GM18511 (cell line): ENCODE data around the gene CTRL.

Experiments used
- ATAC-seq: cut with Tn5 transposase; IDR thresholded peaks from one replicate; pipeline ENCODE4 v1.9.1; 2021; ENCODE audit warnings: mild to moderate bottlenecking, moderate library complexity; ENCODE audit not compliant: unreplicated experiment

Gene CTRL

DNA sequence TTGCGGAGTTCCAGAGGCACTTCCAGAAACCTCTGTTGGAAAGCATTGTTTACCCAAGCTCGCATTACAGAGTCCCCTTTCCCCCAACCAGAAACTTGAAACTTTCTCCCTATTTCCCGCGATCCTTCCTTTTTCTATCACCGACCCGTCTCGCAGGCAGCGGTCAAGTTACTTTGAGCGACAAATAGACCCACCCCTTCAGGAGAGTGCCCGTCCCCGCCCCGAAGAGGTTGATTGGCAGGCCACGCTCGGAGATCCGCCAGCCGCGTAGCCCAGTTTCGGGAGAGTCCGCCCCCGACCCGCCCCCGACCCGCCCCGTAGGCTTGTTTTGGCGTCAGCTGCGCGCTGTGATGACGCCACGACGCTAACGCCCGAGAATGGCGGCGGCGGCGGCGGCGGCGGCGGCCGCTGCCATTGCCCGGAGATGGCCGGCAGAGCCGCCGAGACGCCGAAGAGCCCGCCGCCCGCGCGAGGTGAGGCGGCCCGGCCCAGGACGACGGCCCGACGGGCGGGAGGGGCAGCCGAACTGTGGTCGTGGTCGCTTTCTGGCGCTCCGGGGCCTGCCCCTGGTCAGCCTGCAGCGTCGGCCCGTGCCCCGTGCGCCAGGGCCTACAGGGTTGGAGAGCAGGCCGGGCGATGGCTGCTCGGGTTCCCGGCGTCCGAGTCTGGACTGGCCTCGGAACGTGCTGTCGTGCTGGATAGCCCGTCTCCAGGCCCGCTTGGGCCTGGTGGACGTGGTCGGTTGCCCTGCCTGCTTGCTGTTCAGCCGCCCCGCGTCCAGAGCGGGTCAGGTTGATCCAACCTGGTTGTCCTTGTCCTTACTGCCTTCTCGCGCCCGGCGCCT lies 38.5 kb downstream of the CTRL start, which contains the start of gene PSKH1:
Gene PSKH1 (plus strand): TSS at position 356 of the 844 bp plus-strand sequence. CDS start 15,496 bp downstream, outside the sequence.
- ATAC-seq: peak; percentile 97

DNA sequence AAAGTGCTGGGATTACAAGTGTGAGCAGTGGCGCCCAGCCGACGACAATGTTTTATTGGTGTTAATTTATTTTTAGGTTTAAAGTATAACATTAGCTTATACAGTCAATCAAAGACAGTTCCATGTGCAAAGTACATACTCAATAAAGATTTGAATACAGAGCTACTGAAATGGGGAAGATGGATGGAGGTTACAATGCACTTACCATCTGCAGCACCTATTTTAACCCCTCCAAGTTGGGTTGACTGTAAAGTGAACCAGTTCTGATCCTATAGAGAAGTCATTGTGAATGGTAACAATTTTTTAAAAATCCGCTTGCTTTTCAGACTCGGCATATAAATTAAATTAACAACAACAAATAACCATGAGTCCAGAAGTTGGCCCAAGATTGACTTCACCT lies 39.3 kb downstream of the CTRL start:
- no peak for ATAC-seq

DNA sequence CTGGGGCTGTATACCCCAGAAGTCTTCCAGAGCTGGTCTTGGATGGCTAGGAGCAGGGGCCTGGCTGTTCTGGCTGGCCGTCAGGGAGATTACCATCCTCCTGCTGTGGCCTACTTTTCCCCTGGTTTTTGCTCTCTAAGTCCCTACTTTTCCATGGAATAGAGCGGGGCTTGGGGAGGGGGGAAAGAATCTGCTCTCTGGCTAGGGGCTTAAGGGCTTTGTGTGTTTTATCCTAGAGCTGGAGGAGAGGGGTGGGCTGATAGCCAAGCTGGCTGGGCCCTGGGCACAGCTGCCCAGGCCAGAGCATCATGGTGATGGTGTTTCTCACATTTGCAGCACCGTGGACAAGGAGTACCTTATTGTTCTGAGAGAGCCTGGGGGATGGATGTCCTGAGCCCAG lies 43.3 kb downstream of the CTRL start:
- no peak for ATAC-seq

DNA sequence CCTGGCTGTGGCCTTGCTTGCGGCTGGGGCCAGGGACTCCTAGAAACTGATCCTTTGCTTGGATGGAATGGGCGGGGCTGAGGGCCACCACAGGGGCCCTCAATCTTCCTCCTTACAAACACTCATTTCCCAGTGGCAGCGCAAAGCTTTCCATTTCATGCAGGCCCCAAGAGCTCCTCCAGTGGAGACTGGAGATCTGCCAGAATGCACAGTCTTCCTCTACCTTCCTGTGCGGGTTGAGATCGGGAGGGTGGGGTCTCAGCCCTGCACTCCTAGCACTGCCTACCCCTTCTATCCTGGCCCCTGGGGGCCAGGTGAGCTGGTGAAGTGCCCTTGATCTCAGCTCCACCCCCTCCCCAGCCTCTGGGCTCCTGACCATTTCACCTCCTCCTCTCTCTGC lies 45.3 kb downstream of the CTRL start:
- ATAC-seq: no peak

DNA sequence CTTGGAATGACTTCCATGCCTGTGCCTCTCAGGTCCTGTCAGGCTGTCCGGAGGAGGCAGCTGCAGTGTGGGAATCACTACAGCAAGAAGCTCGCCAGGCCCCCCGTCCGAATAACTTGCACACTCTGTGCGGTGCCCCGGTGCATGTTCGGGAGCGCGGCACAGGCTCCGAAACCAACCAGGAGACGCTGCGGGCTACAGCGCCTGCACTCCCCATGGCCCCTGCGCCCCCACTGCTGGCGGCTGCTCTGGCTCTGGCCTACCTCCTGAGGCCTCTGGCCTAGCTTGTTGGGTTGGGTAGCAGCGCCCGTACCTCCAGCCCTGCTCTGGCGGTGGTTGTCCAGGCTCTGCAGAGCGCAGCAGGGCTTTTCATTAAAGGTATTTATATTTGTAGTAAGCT lies 45.7 kb downstream of the CTRL start:
- no peak for ATAC-seq

DNA sequence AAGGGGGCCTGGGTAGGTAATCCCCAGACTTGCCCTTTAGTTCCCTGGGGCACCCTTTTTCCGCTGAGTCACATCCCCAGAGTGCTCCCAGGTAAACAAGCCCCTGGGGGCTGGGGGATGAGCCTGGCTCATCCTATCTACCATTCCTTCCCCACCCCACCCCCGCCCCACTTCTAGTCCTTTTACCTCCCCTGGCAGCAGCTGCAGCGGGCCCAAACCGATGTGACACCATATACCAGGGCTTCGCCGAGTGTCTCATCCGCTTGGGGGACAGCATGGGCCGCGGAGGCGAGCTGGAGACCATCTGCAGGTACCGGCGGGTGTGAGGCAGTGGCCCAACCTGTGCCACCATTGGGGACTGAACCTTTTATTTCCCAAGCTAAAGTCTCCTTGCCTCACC lies 46.1 kb downstream of the CTRL start:
- ATAC-seq: no peak

DNA sequence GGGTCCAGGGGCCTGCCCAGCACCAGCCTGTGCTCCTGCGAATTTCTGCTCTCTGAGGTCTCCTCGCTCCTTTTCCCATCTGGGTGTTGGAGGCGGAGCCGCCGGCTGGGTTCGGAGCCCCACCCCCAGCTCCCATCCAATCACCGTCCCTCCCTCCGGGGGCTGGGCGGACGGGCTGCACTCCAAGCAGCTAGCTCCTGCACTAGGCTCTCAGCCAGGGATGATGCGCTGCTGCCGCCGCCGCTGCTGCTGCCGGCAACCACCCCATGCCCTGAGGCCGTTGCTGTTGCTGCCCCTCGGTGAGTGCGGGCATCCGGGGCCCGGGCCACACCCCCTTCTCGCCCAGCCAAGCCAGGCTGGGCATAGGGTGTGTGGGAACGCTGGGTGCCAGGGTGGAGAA lies 47.0 kb downstream of the CTRL start, which contains the start of gene NRN1L:
Gene NRN1L (plus strand): TSS at position 202 of the 400 bp plus-strand sequence. CDS start 19 bp downstream, at position 221.
- ATAC-seq: no peak

DNA sequence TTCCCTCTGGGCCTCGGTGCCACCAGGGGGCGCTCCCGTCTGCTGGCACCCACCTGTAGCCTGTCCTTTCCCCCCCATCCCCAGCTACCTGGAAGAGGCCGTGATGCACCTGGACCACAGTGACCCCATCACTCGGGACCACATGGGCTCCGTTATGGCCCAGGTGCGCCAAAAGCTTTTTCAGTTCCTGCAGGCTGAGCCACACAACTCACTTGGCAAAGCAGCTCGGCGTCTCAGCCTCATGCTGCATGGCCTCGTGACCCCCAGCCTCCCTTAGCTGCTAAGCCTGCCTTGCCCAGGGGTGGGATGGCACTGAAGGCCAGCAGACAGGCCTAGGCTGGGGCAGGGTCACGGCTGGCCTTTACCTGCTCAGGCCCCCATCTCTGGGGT lies 47.8 kb downstream of the CTRL start:
- no peak for ATAC-seq

DNA sequence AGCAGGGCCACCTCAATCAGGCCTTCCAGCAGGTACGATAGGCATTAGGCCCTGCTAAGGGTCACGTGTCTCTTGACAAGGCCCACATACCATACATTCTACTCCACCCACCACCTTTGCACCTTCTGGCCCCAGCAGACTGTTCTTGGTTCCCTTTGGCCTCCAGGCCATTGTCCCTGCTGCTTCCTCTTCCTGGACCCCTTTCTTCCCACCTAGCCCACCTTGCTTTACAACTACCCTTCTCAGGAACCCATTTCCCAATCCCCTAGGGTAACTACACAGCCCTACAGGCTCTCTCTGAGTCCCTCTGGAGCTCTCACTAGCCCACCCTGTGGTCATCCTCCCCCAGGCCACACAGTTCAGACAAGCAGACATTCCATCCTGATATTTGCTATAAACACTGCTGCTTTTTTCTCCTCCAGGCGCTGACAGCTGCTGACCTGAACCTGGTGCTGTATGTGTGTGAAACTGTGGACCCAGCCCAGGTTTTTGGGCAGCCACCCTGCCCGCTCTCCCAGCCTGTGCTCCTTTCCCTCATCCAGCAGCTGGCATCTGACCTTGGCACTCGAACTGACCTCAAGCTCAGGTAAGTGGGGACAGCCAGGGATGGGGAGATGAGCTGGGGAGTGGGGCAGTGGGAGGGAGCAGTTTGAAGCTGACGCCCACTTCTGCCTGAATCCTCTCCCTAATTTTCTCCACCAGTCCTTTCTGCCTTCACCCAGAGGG lies 48.4 kb downstream of the CTRL start:
- ATAC-seq: no peak

DNA sequence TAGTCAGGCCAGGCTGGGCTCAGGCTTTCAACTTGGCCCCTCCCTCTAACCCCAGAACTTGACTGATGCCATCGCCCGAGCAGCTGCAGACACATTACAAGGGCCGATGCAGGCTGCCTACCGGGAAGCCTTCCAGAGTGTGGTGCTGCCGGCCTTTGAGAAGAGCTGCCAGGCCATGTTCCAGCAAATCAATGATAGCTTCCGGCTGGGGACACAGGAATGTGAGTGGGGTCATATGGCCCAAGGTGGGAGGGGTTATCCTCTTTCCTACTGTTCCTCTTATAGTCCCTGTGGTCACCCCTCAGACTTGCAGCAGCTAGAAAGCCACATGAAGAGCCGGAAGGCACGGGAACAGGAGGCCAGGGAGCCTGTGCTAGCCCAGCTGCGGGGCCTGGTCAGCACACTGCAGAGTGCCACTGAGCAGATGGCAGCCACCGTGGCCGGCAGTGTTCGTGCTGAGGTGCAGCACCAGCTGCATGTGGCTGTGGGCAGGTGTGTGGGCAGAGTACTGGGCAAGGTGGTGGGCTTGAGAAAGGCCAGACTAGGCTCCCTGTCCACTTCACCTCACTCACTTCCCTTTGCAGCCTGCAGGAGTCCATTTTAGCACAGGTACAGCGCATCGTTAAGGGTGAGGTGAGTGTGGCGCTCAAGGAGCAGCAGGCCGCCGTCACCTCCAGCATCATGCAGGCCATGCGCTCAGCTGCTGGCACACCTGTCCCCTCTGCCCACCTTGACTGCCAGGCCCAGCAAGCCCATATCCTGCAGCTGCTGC lies 49.1 kb downstream of the CTRL start:
- ATAC-seq: no peak

DNA sequence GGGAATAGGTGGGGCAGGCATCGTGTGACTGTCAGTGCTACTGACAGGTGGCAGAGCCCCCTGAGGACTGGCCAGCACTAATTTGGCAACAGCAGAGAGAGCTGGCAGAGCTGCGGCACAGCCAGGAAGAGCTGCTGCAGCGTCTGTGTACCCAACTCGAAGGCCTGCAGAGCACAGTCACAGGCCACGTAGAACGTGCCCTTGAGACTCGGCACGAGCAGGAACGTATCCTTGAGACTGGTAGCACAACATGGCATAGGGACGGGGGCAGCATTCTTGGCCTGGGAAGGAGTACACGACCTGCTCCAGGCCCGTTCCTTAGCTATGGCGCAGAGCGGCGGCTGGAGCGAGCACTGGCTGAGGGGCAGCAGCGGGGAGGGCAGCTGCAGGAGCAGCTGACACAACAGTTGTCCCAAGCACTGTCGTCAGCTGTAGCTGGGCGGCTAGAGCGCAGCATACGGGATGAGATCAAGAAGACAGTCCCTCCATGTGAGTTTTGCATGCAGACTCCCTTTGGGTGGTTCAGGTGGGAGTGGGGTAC lies 50.0 kb downstream of the CTRL start:
- no peak for ATAC-seq

DNA sequence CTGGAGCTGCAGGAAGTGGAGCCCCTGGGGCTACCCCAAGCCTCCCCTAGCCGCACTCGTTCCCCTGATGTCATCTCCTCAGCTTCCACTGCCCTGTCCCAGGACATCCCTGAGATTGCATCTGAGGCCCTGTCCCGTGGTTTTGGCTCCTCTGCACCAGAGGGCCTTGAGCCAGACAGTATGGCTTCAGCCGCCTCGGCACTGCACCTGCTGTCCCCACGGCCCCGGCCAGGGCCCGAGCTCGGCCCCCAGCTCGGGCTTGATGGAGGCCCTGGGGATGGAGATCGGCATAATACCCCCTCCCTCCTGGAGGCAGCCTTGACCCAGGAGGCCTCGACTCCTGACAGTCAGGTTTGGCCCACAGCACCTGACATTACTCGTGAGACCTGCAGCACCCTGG lies 51.1 kb downstream of the CTRL start:
- ATAC-seq: no peak

DNA sequence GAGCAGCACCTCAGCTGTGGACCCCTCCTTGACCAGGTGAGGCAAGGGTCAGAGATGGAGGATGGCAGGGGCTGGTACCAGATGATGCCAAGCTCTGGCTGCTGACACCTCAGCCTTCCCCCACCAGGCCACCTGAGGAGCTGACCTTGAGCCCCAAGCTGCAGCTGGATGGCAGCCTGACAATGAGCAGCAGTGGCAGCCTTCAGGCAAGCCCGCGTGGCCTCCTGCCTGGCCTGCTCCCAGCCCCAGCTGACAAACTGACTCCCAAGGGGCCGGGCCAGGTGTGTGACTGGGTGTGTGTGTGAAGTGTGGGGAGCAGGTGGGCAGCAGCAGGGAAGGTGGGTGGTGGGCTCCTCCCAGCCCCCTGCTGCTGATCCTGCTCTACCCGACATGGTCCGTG lies 51.7 kb downstream of the CTRL start:
- no peak for ATAC-seq
